ENCODE results near the gene ZNF132. TPM values are rescaled to one million over a fixed set of nuclear protein-coding genes. Genes with fewer than 3 reads are reported as not detected.

The ZNF132 gene
- total RNA-seq, 1 experiment from 2014 or later = 1.5 TPM

GRCh38 chr19:58468216-58468839, 28.4 kb upstream of the ZNF132 start:
- DNase-seq = no peak
- H2AFZ ChIP-seq = no peak overlapping the region
- peaks cover 11% of the 10 kb centered on the region; the same call in 1 of the 2 replicates for H3K79me2 ChIP-seq (ENCODE audit: low read depth)
- H3K36me3 ChIP-seq (ENCODE audit: low read depth) = no peaks in the 10 kb centered on the region
- peaks cover 5% of the 10 kb centered on the region; the same call in 1 of the 2 replicates for H3F3A ChIP-seq (ENCODE audit: insufficient read depth, low read depth)
- TF ChIP-seq EZH2 (IDR thresholded peaks at IDR 0.05; ENCODE audit: low read depth) = no peak
- TF ChIP-seq CTCF (conservative IDR thresholded peaks at IDR 0.05) = no peak
- H3K4me1 ChIP-seq (replicated peaks; ENCODE audit: insufficient read depth) = no peaks in the 10 kb centered on the region
- peak overlapping the region; percentile 68 for H3K4me3 ChIP-seq
- no peak overlapping the region for H3K27ac ChIP-seq
- no TSS peak for BruUV-seq (replicated peaks)
- no peaks in the 10 kb centered on the region for H3K27me3 ChIP-seq (ENCODE audit: insufficient read depth, low read depth)
- no peaks in the 10 kb centered on the region for H3K9me3 ChIP-seq (ENCODE audit: insufficient read depth, low read depth)
- CTCF ChIA-PET = no interaction called here
- POLR2A ChIA-PET (ENCODE audit: unreplicated experiment) = interaction anchor here (1.2 kb wide), 1 partner anchor 17 kb away, joined by 10 read pairs; no protein-coding TSS in a partner anchor
- H3K4me2 ChIP-seq = peak overlapping the region; percentile 84
- H3K9me2 ChIP-seq (ENCODE audit: insufficient read depth) = no peaks in the 10 kb centered on the region
- intact Hi-C loops (cut with micrococcal nuclease; ENCODE audit: unreplicated experiment) = loop anchor here (5.0 kb wide), 1 partner anchor 106 kb away; the partner anchor contains the start of gene ZNF497
- 0 out of 2 replicates have a peak, but pooled peaks cover 10% of the 10 kb centered on the region for H4K20me1 ChIP-seq (ENCODE audit: insufficient read depth)

GRCh38 chr19:58466760-58467589, 27.0 kb upstream of the ZNF132 start, which contains the start of gene ZNF324:
TSS of gene ZNF324 (plus strand) at chr19:58467080. CDS start at chr19:58469186, 2,106 bp downstream.
- POLR2A ChIA-PET (ENCODE audit: unreplicated experiment) = interaction anchor here (1.2 kb wide), 1 partner anchor 15 kb away, joined by 10 read pairs; no protein-coding TSS in a partner anchor
- Histone ChIP-seq H2AFZ (peak within 1 kb of the TSS; percentile 77), H3K4me2 (peak within 1 kb of the TSS; percentile 84), H3K79me2 (ENCODE audit: low read depth) (peaks cover 11% of the 10 kb centered on the region; the same call in 1 of the 2 replicates), H3F3A (ENCODE audit: insufficient read depth, low read depth) (no peaks in the 10 kb centered on the region), H3K9me3 (ENCODE audit: insufficient read depth, low read depth) (no peaks in the 10 kb centered on the region), H3K27me3 (ENCODE audit: insufficient read depth, low read depth) (no peaks in the 10 kb centered on the region), H4K20me1 (ENCODE audit: insufficient read depth) (0 out of 2 replicates have a peak, but pooled peaks cover 10% of the 10 kb centered on the region), H3K4me1 (replicated peaks; ENCODE audit: insufficient read depth) (no peaks in the 10 kb centered on the region), H3K36me3 (ENCODE audit: low read depth) (no peaks in the 10 kb centered on the region), H3K27ac (no peak within 1 kb of the TSS), H3K9me2 (ENCODE audit: insufficient read depth) (no peaks in the 10 kb centered on the region), H3K4me3 (peak within 1 kb of the TSS; percentile 68)
- TSS peak; percentile 48 for BruUV-seq (replicated peaks)
- CTCF ChIA-PET = no interaction called here
- peak; percentile 85 to 96 for DNase-seq
- intact Hi-C loops (cut with micrococcal nuclease; ENCODE audit: unreplicated experiment) = loop anchor here (2.0 to 5.0 kb wide), 2 partner anchors 58 to 105 kb away; partner anchors contain the start of genes ZNF497 and ZNF584
- TF ChIP-seq CTCF (conservative IDR thresholded peaks at IDR 0.05) = no peak
- no peak for TF ChIP-seq EZH2 (IDR thresholded peaks at IDR 0.05; ENCODE audit: low read depth)

- Histone ChIP-seq H2AFZ (peak overlapping the region; percentile 76), H3K4me2 (peak overlapping the region; percentile 84), H3K27me3 (ENCODE audit: insufficient read depth, low read depth) (no peaks in the 10 kb centered on the region), H3F3A (ENCODE audit: insufficient read depth, low read depth) (no peaks in the 10 kb centered on the region), H4K20me1 (ENCODE audit: insufficient read depth) (0 out of 2 replicates have a peak, but pooled peaks cover 10% of the 10 kb centered on the region), H3K79me2 (ENCODE audit: low read depth) (peaks cover 11% of the 10 kb centered on the region; the same call in 1 of the 2 replicates), H3K9me2 (ENCODE audit: insufficient read depth) (no peaks in the 10 kb centered on the region), H3K4me1 (replicated peaks; ENCODE audit: insufficient read depth) (no peaks in the 10 kb centered on the region), H3K4me3 (peak overlapping the region; percentile 68; the same call in 1 of the 2 replicates), H3K9me3 (ENCODE audit: insufficient read depth, low read depth) (no peaks in the 10 kb centered on the region), H3K27ac (no peak overlapping the region), H3K36me3 (ENCODE audit: low read depth) (no peaks in the 10 kb centered on the region)
- no TSS peak for BruUV-seq (replicated peaks)
- no peak for TF ChIP-seq CTCF (conservative IDR thresholded peaks at IDR 0.05)
- no peak for TF ChIP-seq EZH2 (IDR thresholded peaks at IDR 0.05; ENCODE audit: low read depth)
- ChIA-PET CTCF (no interaction called here), POLR2A (ENCODE audit: unreplicated experiment) (interaction anchor here (0.6 kb wide), 1 partner anchor 104 kb away, joined by 3 read pairs; the partner anchor contains the start of gene ZNF497)
- no peak for DNase-seq
- intact Hi-C loops (cut with micrococcal nuclease; ENCODE audit: unreplicated experiment) = loop anchor here (2.0 to 5.0 kb wide), 2 partner anchors 57 to 104 kb away; partner anchors contain the start of genes ZNF497 and ZNF584
Measured at GRCh38 chr19:58466089-58466759, 26.3 kb upstream of the ZNF132 start.
